GM12878 (cell line): Measurements from ENCODE around the gene USP38.

Experiments used
- E2F8 ChIP-seq: fragments of 450-650 bp; IDR thresholded peaks from 2 replicates; pipeline ENCODE4 v1.6.1; 2018; ENCODE audit warnings: mild to moderate bottlenecking, low read depth, moderate library complexity; ENCODE audit not compliant: partially characterized antibody
- EZH2 ChIP-seq: IDR thresholded peaks from 2 replicates; pipeline ENCODE4 v1.6.1; 2012; ENCODE audit warnings: low read depth, mild to moderate bottlenecking, control low read depth, inconsistent platforms, low read length, borderline replicate concordance; ENCODE audit not compliant: control insufficient read depth
- POLR2A ChIP-seq: IDR thresholded peaks from 2 replicates; pipeline ENCODE4 v1.6.1; 2011; ENCODE audit warnings: low read depth, mild to moderate bottlenecking, low read length
- TAF1 ChIP-seq: IDR thresholded peaks from 2 replicates; pipeline ENCODE4 v1.6.1; 2011; ENCODE audit warnings: mild to moderate bottlenecking, low read depth, low read length, borderline replicate concordance

- TF ChIP-seq TAF1 (no peak), POLR2A (no peak), EZH2 (no peak), E2F8 (no peak)
Measured at GRCh38 chr4:143195581-143195980, 10.9 kb downstream of the USP38 start.
